HG02973 (cell line): ENCODE data around the gene SLC38A6.

ENCODE experiments used
- ATAC-seq: cut with Tn5 transposase; IDR thresholded peaks from one replicate; pipeline ENCODE4 v1.9.1; 2021; ENCODE audit warnings: moderate library complexity; ENCODE audit not compliant: unreplicated experiment

Gene SLC38A6

GRCh38 chr14:60975551-60975950 is 5.5 kb upstream of the SLC38A6 start:
- ATAC-seq: no peak

DNA sequence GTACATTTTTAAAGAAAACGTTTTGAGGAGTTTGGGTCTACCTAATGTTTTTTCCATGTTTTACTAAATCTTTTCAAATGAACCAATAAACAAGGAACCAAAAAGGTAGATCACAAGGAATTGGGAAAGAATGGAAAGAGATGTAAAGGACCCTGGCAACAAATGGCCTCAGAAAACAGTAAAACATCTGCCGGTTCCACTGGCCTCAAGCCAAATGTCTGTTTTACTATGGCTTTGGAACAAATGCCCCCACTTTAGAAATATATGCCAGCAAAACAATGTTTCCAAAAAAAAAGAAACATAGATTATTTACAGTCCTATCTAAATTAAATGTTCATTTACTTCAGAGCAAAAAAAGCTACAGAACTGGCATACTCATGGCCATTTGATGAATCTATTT is 3.2 kb upstream of the SLC38A6 start:
- ATAC-seq: no peak

- no peak for ATAC-seq
Observed at GRCh38 chr14:60981633-60982455, 799 bp downstream of the SLC38A6 start.

DNA sequence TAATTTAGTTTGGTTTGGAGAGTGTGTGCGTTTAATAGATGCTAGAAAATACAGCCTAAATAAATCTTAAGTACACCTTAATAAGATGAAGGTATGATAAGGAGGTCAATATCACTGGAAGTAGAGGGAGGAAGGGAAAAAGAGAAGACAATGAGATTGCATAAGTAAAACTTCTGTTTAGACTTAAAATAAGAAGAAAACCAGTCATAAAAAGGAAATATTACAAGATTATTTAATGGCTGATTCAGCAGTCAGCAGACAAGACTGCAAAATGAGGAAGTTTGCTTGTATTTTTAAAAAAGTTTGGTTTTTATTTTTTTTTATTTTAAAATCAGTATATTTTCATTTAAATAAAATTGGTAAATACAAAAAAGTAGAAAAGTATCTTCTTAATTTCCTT is 3.2 kb downstream of the SLC38A6 start:
- no peak for ATAC-seq

- ATAC-seq: no peak
Observed at GRCh38 chr14:60986500-60986899, 5.5 kb downstream of the SLC38A6 start.

DNA sequence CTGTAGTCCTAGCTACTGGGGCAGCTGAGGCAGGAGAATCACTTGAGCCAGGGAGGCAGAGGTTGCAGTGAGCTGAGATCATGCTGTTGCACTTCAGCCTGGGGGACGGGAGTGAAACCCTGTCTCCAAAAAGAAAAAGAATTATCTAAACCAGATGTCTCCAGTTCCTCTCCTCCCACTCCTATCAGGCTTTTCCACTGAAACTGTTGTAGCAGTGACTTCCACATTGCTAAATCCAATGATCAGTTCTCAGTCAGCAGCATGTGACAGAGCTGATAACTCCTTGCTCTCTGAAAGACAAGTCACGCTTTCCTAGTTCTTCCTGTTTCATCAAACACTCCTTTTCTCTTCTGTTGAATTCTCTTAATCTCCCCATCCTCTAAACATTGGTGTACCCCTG is 8.6 kb downstream of the SLC38A6 start:
- no peak for ATAC-seq

DNA sequence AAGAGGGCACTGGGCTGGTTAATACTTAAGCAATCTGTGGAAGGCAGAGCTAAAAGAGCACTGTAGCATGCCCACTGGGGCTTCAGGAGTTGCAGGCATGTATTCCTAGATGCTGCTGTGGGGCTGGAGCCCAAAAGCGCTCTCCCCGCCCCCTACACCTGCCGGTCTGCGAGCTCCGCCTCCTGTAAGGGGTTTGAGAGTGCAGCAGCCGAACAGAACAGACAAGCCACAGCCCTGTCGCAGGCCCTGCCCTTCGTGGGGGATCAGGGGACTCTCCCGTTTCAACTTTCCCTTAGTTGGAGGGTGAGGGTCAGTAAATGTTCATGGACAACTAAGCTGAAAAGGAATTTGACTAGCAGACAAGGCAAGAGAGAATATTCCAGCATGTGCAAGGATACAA is 17.6 kb downstream of the SLC38A6 start:
- ATAC-seq: no peak

DNA sequence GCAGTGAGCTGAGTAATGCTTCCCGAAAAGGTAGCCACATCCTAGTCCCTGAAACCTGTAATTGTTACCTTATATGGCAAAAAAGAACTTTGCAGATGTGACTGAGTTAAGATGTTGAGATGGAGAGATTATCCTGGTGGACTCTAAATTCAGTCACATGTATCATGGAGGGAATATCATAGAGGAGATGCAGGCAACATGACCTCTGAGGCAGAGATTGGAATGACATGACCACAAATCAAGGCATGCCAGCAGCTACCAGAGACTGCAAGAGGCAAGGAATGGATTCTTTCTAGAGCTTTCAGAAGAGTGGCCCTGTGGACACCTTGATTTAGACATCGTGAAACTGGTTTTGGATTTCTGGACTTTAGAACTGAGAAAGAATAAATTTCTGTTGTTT is 18.5 kb downstream of the SLC38A6 start:
- ATAC-seq: no peak

DNA sequence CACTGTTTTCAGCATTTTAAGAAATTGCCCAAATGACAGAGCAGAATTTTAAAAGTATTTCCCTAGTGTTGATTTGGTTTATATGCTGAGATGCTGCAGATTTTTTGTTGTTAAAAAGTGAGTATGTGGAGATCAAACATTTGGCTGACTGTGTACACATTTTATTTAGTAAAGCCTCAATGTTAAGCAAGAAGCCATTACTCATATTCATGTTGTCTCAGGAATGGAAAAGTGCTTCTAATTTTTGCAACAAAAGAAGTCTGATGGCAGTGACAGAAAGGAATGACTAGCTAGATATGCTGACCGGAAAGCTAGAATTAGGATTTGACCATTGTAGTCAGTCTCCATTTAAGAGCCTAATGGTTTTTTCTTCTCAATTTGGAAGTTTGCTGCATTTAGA is 22.5 kb downstream of the SLC38A6 start:
- no peak for ATAC-seq

GRCh38 chr14:61019537-61019936 is 38.5 kb downstream of the SLC38A6 start:
- ATAC-seq: no peak

GRCh38 chr14:61025251-61026223 is 44.5 kb downstream of the SLC38A6 start:
- peak; percentile 70 for ATAC-seq

DNA sequence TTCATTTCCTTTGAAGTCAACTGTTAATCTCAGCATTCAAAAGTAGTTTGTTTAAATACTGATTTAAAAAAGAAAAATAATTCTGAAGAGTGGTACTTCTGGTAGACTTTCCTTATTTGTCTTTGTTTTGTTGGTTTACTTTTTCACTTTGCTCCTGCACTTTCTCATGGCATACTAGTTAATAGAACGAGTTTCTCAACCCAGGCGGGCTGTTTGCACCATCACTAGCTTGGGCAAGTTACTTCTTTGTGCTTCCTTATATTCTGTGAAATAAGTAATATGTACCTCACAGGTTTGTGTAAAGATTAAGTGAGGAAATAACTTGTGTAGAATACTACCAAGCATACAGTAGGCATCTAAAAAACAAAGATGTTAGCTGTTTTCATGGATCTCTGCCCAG is 45.5 kb downstream of the SLC38A6 start:
- no peak for ATAC-seq

DNA sequence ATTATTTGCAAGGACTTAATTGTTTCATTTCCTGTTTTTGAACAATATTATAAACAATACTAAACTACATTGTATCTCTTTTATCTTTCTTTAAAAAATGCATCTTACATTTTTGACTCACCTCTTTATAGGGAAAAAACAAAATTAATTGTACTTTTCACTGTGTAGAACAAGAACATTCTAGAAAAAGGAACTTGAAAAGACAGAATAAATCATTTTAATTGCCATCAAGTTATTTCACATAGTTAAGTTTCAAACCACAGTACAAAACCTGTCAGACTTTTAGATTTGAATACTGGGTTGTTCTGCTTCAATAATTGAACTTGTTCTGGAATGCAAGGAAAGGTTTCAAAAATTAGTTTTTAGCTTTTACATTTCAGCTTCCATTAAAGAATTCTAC is 50.0 kb downstream of the SLC38A6 start:
- ATAC-seq: no peak

GRCh38 chr14:61033054-61033453 is 52.0 kb downstream of the SLC38A6 start:
- ATAC-seq: no peak

GRCh38 chr14:61033855-61034254 is 52.8 kb downstream of the SLC38A6 start:
- ATAC-seq: no peak

GRCh38 chr14:61034416-61035120 is 53.5 kb downstream of the SLC38A6 start:
- ATAC-seq: peak; percentile 90

DNA sequence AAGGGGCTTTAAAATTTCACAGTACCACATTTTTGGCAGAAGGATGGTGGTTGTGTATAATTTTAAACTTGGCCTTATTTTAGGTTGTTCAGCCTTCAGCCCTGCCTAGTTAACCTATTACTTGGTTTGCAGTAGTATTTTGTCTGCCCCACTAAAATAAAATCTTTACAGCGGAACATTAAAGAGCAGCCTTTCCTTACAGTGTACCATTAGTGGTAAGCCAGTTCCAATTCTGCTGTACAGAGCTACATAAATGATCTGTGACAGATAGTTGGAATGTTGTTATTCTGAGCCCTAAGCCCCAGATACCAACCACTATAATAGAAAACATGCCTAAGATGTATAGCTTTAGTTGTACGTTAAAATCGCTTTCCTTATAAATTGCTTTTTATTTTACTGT is 56.2 kb downstream of the SLC38A6 start:
- ATAC-seq: no peak

GRCh38 chr14:61041704-61042103 is 60.7 kb downstream of the SLC38A6 start:
- no peak for ATAC-seq

DNA sequence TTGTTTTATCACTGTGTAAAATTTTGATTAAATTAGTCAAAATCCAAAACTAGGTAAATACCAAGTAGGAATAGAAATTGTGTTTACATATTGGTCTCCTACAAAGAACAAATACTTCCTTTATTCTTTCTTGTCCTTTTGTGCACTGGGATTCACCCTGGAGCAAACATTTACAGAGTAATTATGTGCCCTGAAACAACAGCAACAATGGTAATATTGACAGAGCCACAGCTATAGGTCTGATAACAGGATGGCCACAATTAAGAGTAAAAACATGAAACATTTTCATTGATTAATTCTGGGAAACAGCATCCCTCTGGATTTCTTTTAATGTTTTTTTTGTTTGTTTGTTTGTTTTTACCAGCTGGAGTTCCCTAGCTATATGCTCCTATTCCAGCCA is 61.2 kb downstream of the SLC38A6 start:
- no peak for ATAC-seq

GRCh38 chr14:61043506-61043905 is 62.5 kb downstream of the SLC38A6 start:
- ATAC-seq: no peak

DNA sequence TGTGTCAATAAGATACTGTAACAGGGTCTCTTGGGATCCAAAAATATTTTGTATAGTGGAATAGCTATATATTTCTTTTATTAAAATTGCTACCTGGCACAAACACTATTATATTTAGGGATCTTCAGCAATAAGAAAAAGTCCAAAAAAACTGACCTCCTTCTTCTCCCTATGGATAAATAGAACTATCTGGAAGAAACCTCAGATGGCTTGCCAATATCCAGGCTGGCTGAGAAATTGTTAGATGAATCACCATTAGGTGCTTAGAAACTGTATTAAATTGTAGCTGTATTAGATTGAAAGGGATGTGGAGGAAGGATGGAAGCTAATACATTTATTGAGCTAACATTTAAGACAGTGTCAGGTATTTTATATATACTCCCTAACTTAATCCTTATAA is 66.0 kb downstream of the SLC38A6 start:
- ATAC-seq: no peak
